Trophoblast cell (in vitro differentiated cells and primary cell): ENCODE data around the gene C1QTNF8.

Experiments
- DNase-seq, 2 donors: peaks; one replicate each; pipeline ENCODE4 v3.0.0-alpha.2; 2016
- H2AFZ ChIP-seq: 2 replicates; pipeline ENCODE4 v1.6.1; 2013; ENCODE audit warnings: low read length, moderate library complexity, mild to moderate bottlenecking; ENCODE audit not compliant: insufficient read depth, poor library complexity
- H2AK5ac ChIP-seq: 2 replicates; pipeline ENCODE4 v1.6.1; 2013; ENCODE audit warnings: mild to moderate bottlenecking, low read length
- H2BK120ac ChIP-seq: 2 replicates; pipeline ENCODE4 v1.6.1; 2013; ENCODE audit warnings: low read length, mild to moderate bottlenecking, moderate library complexity; ENCODE audit not compliant: insufficient read depth, poor library complexity
- H2BK12ac ChIP-seq: 2 replicates; pipeline ENCODE4 v1.6.1; 2013; ENCODE audit warnings: mild to moderate bottlenecking, low read length, moderate library complexity
- H2BK5ac ChIP-seq: 2 replicates; pipeline ENCODE4 v1.6.1; 2013; ENCODE audit warnings: low read length, low read depth, moderate library complexity, mild to moderate bottlenecking; ENCODE audit not compliant: poor library complexity
- H3K14ac ChIP-seq: 2 replicates; pipeline ENCODE4 v1.6.1; 2013; ENCODE audit warnings: mild to moderate bottlenecking, low read length
- H3K18ac ChIP-seq: 2 replicates; pipeline ENCODE4 v1.6.1; 2013; ENCODE audit warnings: mild to moderate bottlenecking, low read length
- H3K23ac ChIP-seq: 2 replicates; pipeline ENCODE4 v1.6.1; 2013; ENCODE audit warnings: low read length
- H3K27ac ChIP-seq: 2 replicates; pipeline ENCODE4 v1.5.1; 2013; ENCODE audit warnings: low read depth, mild to moderate bottlenecking, inconsistent platforms, low read length, moderate library complexity
- H3K27me3 ChIP-seq: 2 replicates; pipeline ENCODE4 v1.6.1; 2013; ENCODE audit warnings: inconsistent platforms, mild to moderate bottlenecking, low read length, moderate library complexity; ENCODE audit not compliant: insufficient read depth
- H3K36me3 ChIP-seq, 2 experiments: 1 replicate in 1 of 2; 2 replicates in 1 of 2; pipeline ENCODE4 v1.6.1; 2013; ENCODE audit warnings: low read length in 2 of 2, mild to moderate bottlenecking in 2 of 2, moderate library complexity in 1 of 2; ENCODE audit not compliant: insufficient read depth in 2 of 2, control insufficient read depth in 1 of 2
- H3K4ac ChIP-seq: 2 replicates; pipeline ENCODE4 v1.6.1; 2013; ENCODE audit warnings: low read depth, mild to moderate bottlenecking, low read length, moderate library complexity
- H3K4me1 ChIP-seq, 2 experiments: 1 replicate in 1 of 2; 2 replicates in 1 of 2; pipeline ENCODE4 v1.6.1; 2013; ENCODE audit warnings: low read length in 2 of 2, mild to moderate bottlenecking in 2 of 2, moderate library complexity in 1 of 2; ENCODE audit not compliant: insufficient read depth in 2 of 2, control insufficient read depth in 1 of 2
- H3K4me2 ChIP-seq: 2 replicates; pipeline ENCODE4 v1.6.1; 2013; ENCODE audit warnings: inconsistent platforms, mild to moderate bottlenecking, low read length, moderate library complexity
- H3K4me3 ChIP-seq: 2 replicates; pipeline ENCODE4 v1.5.1; 2013; ENCODE audit warnings: mild to moderate bottlenecking, low read depth, low read length, inconsistent platforms
- H3K79me1 ChIP-seq: one replicate; pipeline ENCODE4 v1.6.1; 2013; ENCODE audit warnings: low read length
- H3K79me2 ChIP-seq: 2 replicates; pipeline ENCODE4 v1.6.1; 2013; ENCODE audit warnings: low read length, mild to moderate bottlenecking; ENCODE audit not compliant: control insufficient read depth, insufficient read depth, poor library complexity
- H3K9ac ChIP-seq: 2 replicates; pipeline ENCODE4 v1.6.1; 2013; ENCODE audit warnings: mild to moderate bottlenecking, low read length
- H3K9me3 ChIP-seq: 2 replicates; pipeline ENCODE4 v1.6.1; 2013; ENCODE audit warnings: low read depth, mild to moderate bottlenecking, control low read depth, inconsistent platforms, low read length; ENCODE audit not compliant: insufficient read depth
- H4K12ac ChIP-seq: 2 replicates; pipeline ENCODE4 v1.6.1; 2013; ENCODE audit warnings: low read depth, mild to moderate bottlenecking, low read length, moderate library complexity
- H4K8ac ChIP-seq: 2 replicates; pipeline ENCODE4 v1.6.1; 2013; ENCODE audit warnings: low read depth, mild to moderate bottlenecking, low read length, moderate library complexity
- H4K91ac ChIP-seq: one replicate; pipeline ENCODE4 v1.6.1; 2013; ENCODE audit warnings: low read depth, mild to moderate bottlenecking, low read length, moderate library complexity
- WGBS: extraction: QIAGEN DNeasy Blood & Tissue Kit; methylation state at CpG from one replicate; pipeline ENCODE4 v1.1.7; 2013; ENCODE audit warnings: missing lambda C conversion rate; ENCODE audit not compliant: insufficient read length, insufficient coverage; ENCODE audit errors: extremely low coverage; 5-methylcytosine and 5-hydroxymethylcytosine counted together

Gene C1QTNF8

GRCh38 chr16:1068451-1068850 lies 27.6 kb downstream of the C1QTNF8 start:
- no peaks in the 10 kb centered on the region for H3K79me1 ChIP-seq
- no peaks in the 10 kb centered on the region for H3K79me2 ChIP-seq
- H3K36me3 ChIP-seq, result no peaks in the 10 kb centered on the region
- H3K27me3 ChIP-seq, result peaks cover 13% of the 10 kb centered on the region
- H2BK5ac ChIP-seq, result no peak overlapping the region
- peaks cover 2% of the 10 kb centered on the region for H3K9me3 ChIP-seq
- H4K12ac ChIP-seq, result no peak overlapping the region
- DNase-seq, result no peak
- no peak overlapping the region for H3K4ac ChIP-seq
- H3K4me1 ChIP-seq, result no peaks in the 10 kb centered on the region
- no peak overlapping the region for H2AFZ ChIP-seq
- no peak overlapping the region for H3K18ac ChIP-seq
- no peak overlapping the region for H3K4me3 ChIP-seq
- H3K14ac ChIP-seq, result no peak overlapping the region
- H2AK5ac ChIP-seq, result no peak overlapping the region
- no CpG with 5 or more reads among the region's 18 CpGs for WGBS
- no peak overlapping the region for H4K8ac ChIP-seq
- no peak overlapping the region for H3K27ac ChIP-seq
- no peak overlapping the region for H4K91ac ChIP-seq
- H3K23ac ChIP-seq, result no peak overlapping the region
- H3K9ac ChIP-seq, result no peak overlapping the region
- H2BK12ac ChIP-seq, result no peak overlapping the region
- no peak overlapping the region for H2BK120ac ChIP-seq
- H3K4me2 ChIP-seq, result no peak overlapping the region

- H3K4me3 ChIP-seq, result no peak overlapping the region
- H3K27me3 ChIP-seq, result peaks cover 6% of the 10 kb centered on the region
- no peak overlapping the region for H2AFZ ChIP-seq
- no peaks in the 10 kb centered on the region for H3K79me2 ChIP-seq
- no peak overlapping the region for H4K91ac ChIP-seq
- peaks cover 2% of the 10 kb centered on the region for H3K9me3 ChIP-seq
- H4K8ac ChIP-seq, result no peak overlapping the region
- no peak overlapping the region for H2BK120ac ChIP-seq
- H2AK5ac ChIP-seq, result no peak overlapping the region
- H3K27ac ChIP-seq, result no peak overlapping the region
- H3K9ac ChIP-seq, result no peak overlapping the region
- no peak overlapping the region for H3K18ac ChIP-seq
- WGBS, result no CpG with 5 or more reads among the region's 15 CpGs
- no peak overlapping the region for H4K12ac ChIP-seq
- H3K4ac ChIP-seq, result no peak overlapping the region
- H3K36me3 ChIP-seq, result no peaks in the 10 kb centered on the region
- H3K79me1 ChIP-seq, result no peaks in the 10 kb centered on the region
- H3K4me1 ChIP-seq, result no peaks in the 10 kb centered on the region
- H2BK5ac ChIP-seq, result no peak overlapping the region
- H3K14ac ChIP-seq, result no peak overlapping the region
- H2BK12ac ChIP-seq, result no peak overlapping the region
- no peak overlapping the region for H3K23ac ChIP-seq
- no peak overlapping the region for H3K4me2 ChIP-seq
- no peak for DNase-seq
These were observed 28.4 kb downstream of the C1QTNF8 start for GRCh38 chr16:1067629-1068028.

- Histone ChIP-seq H4K8ac (no peak overlapping the region), H3K27me3 (no peaks in the 10 kb centered on the region), H3K9me3 (peaks cover 2% of the 10 kb centered on the region), H3K79me2 (no peaks in the 10 kb centered on the region), H2BK5ac (no peak overlapping the region), H3K4me2 (no peak overlapping the region), H3K18ac (no peak overlapping the region), H4K91ac (no peak overlapping the region), H2BK120ac (no peak overlapping the region), H4K12ac (no peak overlapping the region), H3K36me3 (no peaks in the 10 kb centered on the region), H3K14ac (no peak overlapping the region), H2BK12ac (no peak overlapping the region), H3K4me3 (no peak overlapping the region), H3K4ac (no peak overlapping the region), H2AK5ac (no peak overlapping the region), H2AFZ (no peak overlapping the region), H3K27ac (no peak overlapping the region), H3K23ac (no peak overlapping the region), H3K9ac (no peak overlapping the region), H3K4me1 (no peaks in the 10 kb centered on the region), H3K79me1 (no peaks in the 10 kb centered on the region)
- no CpG with 5 or more reads among the region's 24 CpGs for WGBS
- DNase-seq, result no peak
These were observed 29.4 kb downstream of the C1QTNF8 start for GRCh38 chr16:1066584-1067172.

GRCh38 chr16:1065469-1066128 lies 30.4 kb downstream of the C1QTNF8 start:
- no peak overlapping the region for H4K8ac ChIP-seq
- no peak overlapping the region for H2BK5ac ChIP-seq
- no peak overlapping the region for H3K18ac ChIP-seq
- no peak overlapping the region for H3K27ac ChIP-seq
- no peaks in the 10 kb centered on the region for H3K79me1 ChIP-seq
- H3K79me2 ChIP-seq, result no peaks in the 10 kb centered on the region
- H2AK5ac ChIP-seq, result no peak overlapping the region
- H2AFZ ChIP-seq, result no peak overlapping the region
- H4K91ac ChIP-seq, result no peak overlapping the region
- H3K23ac ChIP-seq, result no peak overlapping the region
- H3K4ac ChIP-seq, result no peak overlapping the region
- no peak overlapping the region for H4K12ac ChIP-seq
- no CpG with 5 or more reads among the region's 55 CpGs for WGBS
- no peaks in the 10 kb centered on the region for H3K27me3 ChIP-seq
- no peak overlapping the region for H3K4me2 ChIP-seq
- no peak overlapping the region for H2BK12ac ChIP-seq
- no peak for DNase-seq
- no peak overlapping the region for H2BK120ac ChIP-seq
- H3K14ac ChIP-seq, result no peak overlapping the region
- peaks cover 2% of the 10 kb centered on the region for H3K9me3 ChIP-seq
- H3K9ac ChIP-seq, result no peak overlapping the region
- H3K4me1 ChIP-seq, result no peaks in the 10 kb centered on the region
- no peak overlapping the region for H3K4me3 ChIP-seq
- no peaks in the 10 kb centered on the region for H3K36me3 ChIP-seq
